Sigmoid colon (tissue), 7 donors: Measurements from ENCODE around the gene FBLIM1. TPM values are rescaled to one million over a fixed set of nuclear protein-coding genes. Genes with fewer than 3 reads are reported as not detected.

Experiments used
- DNase-seq: peaks from one replicate; pipeline ENCODE4 v3.0.0-alpha.2; 2019
- H3K27ac ChIP-seq, 4 donors: fragments of 200-600 bp; sonication (generic); one replicate each; pipeline ENCODE4 v1.5.1; 2016 to 2019; ENCODE audit warnings: mild to moderate bottlenecking in 1 of 4
- H3K27me3 ChIP-seq, 3 donors: fragments of 200-600 bp; sonication (generic); one replicate each; pipeline ENCODE4 v1.5.1; 2019; ENCODE audit warnings: mild to moderate bottlenecking in 1 of 3
- H3K36me3 ChIP-seq, 4 donors: fragments of 200-600 bp; sonication (generic); one replicate each; pipeline ENCODE4 v1.5.1; 2016 to 2019
- H3K4me1 ChIP-seq, 4 donors: fragments of 200-600 bp; sonication (generic); one replicate each; pipeline ENCODE4 v1.5.1; 2017 to 2019
- H3K4me3 ChIP-seq, 4 donors: fragments of 200-600 bp; sonication (generic); one replicate each; pipeline ENCODE4 v1.5.1; 2017 to 2019; ENCODE audit warnings: mild to moderate bottlenecking in 2 of 4, moderate library complexity in 1 of 4
- H3K9me3 ChIP-seq, 4 donors: fragments of 200-600 bp in 3 of 4; sonication (generic) in 3 of 4; one replicate each; pipeline versions ENCODE4 v1.5.1 to v1.6.1; 2013 to 2019
- CTCF ChIP-seq, 4 experiments: fragments of 450-650 bp in 3 of 4; fragments of 200-600 bp in 1 of 4; IDR thresholded peaks; one replicate each; pipeline ENCODE4 v1.5.1; 2016 to 2019; ENCODE audit warnings: antibody characterized with exemption in 4 of 4, mild to moderate bottlenecking in 3 of 4, moderate library complexity in 2 of 4
- EP300 ChIP-seq, 4 donors: sonication (generic); formaldehyde crosslinking; IDR thresholded peaks; one replicate each; pipeline ENCODE4 v1.6.1; 2017; ENCODE audit warnings: antibody characterized with exemption in 4 of 4
- POLR2A ChIP-seq, 2 donors: fragments of 450-650 bp; IDR thresholded peaks; one replicate each; pipeline ENCODE4 v1.6.1; 2016; ENCODE audit warnings: antibody characterized with exemption in 2 of 2, mild to moderate bottlenecking in 2 of 2, moderate library complexity in 2 of 2
- POLR2AphosphoS5 ChIP-seq, 4 donors: sonication (generic); formaldehyde crosslinking; IDR thresholded peaks; one replicate each; pipeline ENCODE4 v1.6.1; 2017; ENCODE audit warnings: antibody characterized with exemption in 4 of 4
- WGBS, 2 donors: extraction: QIAGEN DNeasy Blood & Tissue Kit; methylation state at CpG; one replicate each; pipeline ENCODE4 v1.1.7; 2013; 5-methylcytosine and 5-hydroxymethylcytosine counted together
- intact Hi-C: fragments of 100-400 bp; cut with DNase I; formaldehyde crosslinking; loops from one replicate; pipeline ENCODE4 v1.15.1; 2023
- polyA plus RNA-seq, 3 donors: library from polyadenylated mRNA; stranded (reverse); fragments of 200-250 nt; gene quantifications; one replicate each; pipeline ENCODE4 v1.2.3, GENCODE V29; 2013
- total RNA-seq, 4 donors: library from RNA; depleted of rRNA; stranded (reverse); fragments of >200 nt; gene quantifications; one replicate each; pipeline ENCODE4 v1.1.0, GENCODE V29; 2016
- donor health status: healthy with polysubstance abuse.
- donor health status: Bipolar disorder and iron deficiency.
- donor health status: healthy.

The FBLIM1 gene
- total and polyA plus RNA-seq, 7 donors, result 28.1 to 227 (median 53.2) TPM

GRCh38 chr1:15736038-15736891, 22.3 kb upstream of the FBLIM1 start, which contains the start of gene SLC25A34:
TSS of gene SLC25A34 (plus strand) at chr1:15736258. CDS start at chr1:15736486, 228 bp downstream.
- Histone ChIP-seq H3K27ac (peak within 1 kb of the TSS; percentile 31 to 55 (median 45)), H3K36me3 (peaks cover 12 to 39% (median 27%) of the 10 kb centered on the region in 4 donors), H3K27me3 (no peaks in the 10 kb centered on the region), H3K4me3 (no peak within 1 kb of the TSS), H3K9me3 (no peaks in the 10 kb centered on the region), H3K4me1 (peaks cover 0 to 13% (median under 1%) of the 10 kb centered on the region in 4 donors)
- 18 to 70% methylated on average over 35 of the region's 35 CpGs for WGBS, 2 donors
- TF ChIP-seq EP300 (IDR thresholded peaks at IDR 0.05), result no peak
- TF ChIP-seq POLR2A (IDR thresholded peaks at IDR 0.05), result peak in 1 of 2 donors; percentile 66
- no peak for TF ChIP-seq CTCF (IDR thresholded peaks at IDR 0.05)
- TF ChIP-seq POLR2AphosphoS5 (IDR thresholded peaks at IDR 0.05), result peak in 1 of 4 donors; percentile 57
- intact Hi-C loops, result no loop called here
- DNase-seq, result no peak

- no peak for TF ChIP-seq POLR2AphosphoS5 (IDR thresholded peaks at IDR 0.05)
- no peak for TF ChIP-seq POLR2A (IDR thresholded peaks at IDR 0.05)
- TF ChIP-seq EP300 (IDR thresholded peaks at IDR 0.05), result no peak
- no peak for TF ChIP-seq CTCF (IDR thresholded peaks at IDR 0.05)
- DNase-seq, result no peak
- H3K27ac ChIP-seq, result peak overlapping the region in 1 of 4 donors; percentile 55
Measured at GRCh38 chr1:15736892-15737261, 21.7 kb upstream of the FBLIM1 start.

GRCh38 chr1:15737324-15738319, 21.0 kb upstream of the FBLIM1 start:
- WGBS, 2 donors, result 58 to 84% methylated on average over 20 of the region's 20 CpGs
- peaks cover 0 to 13% (median 2%) of the 10 kb centered on the region in 4 donors for H3K4me1 ChIP-seq
- H3K4me3 ChIP-seq, result no peak overlapping the region
- H3K36me3 ChIP-seq, result peaks cover 4 to 26% (median 16%) of the 10 kb centered on the region in 4 donors
- peak; percentile 55 for DNase-seq
- no peaks in the 10 kb centered on the region for H3K27me3 ChIP-seq
- TF ChIP-seq POLR2A (IDR thresholded peaks at IDR 0.05), result no peak
- no peak for TF ChIP-seq CTCF (IDR thresholded peaks at IDR 0.05)
- TF ChIP-seq POLR2AphosphoS5 (IDR thresholded peaks at IDR 0.05), result no peak
- no peak for TF ChIP-seq EP300 (IDR thresholded peaks at IDR 0.05)
- no peak overlapping the region for H3K27ac ChIP-seq
- H3K9me3 ChIP-seq, result no peaks in the 10 kb centered on the region
- intact Hi-C loops, result no loop called here

More at GRCh38 chr1:15736892-15737261, 21.7 kb upstream of the FBLIM1 start:
- Histone ChIP-seq H3K4me1 (peaks cover 0 to 13% (median 2%) of the 10 kb centered on the region in 4 donors), H3K9me3 (no peaks in the 10 kb centered on the region), H3K36me3 (peaks cover 9 to 33% (median 21%) of the 10 kb centered on the region in 4 donors), H3K4me3 (no peak overlapping the region), H3K27me3 (no peaks in the 10 kb centered on the region)
- intact Hi-C loops, result no loop called here
- 20 to 46% methylated on average over 6 of the region's 6 CpGs for WGBS, 2 donors

- TF ChIP-seq POLR2AphosphoS5 (IDR thresholded peaks at IDR 0.05) (no peak), CTCF (IDR thresholded peaks at IDR 0.05) (no peak), POLR2A (IDR thresholded peaks at IDR 0.05) (no peak), EP300 (IDR thresholded peaks at IDR 0.05) (no peak)
- Histone ChIP-seq H3K27ac (no peak overlapping the region), H3K4me3 (no peak overlapping the region), H3K27me3 (no peaks in the 10 kb centered on the region), H3K36me3 (peaks cover 0 to 16% (median 11%) of the 10 kb centered on the region in 4 donors), H3K4me1 (peaks cover 0 to 13% (median 2%) of the 10 kb centered on the region in 4 donors), H3K9me3 (no peaks in the 10 kb centered on the region)
- no peak for DNase-seq
- intact Hi-C loops, result no loop called here
- WGBS, 2 donors, result 70 to 82% methylated on average over 15 of the region's 15 CpGs
Measured at GRCh38 chr1:15738416-15739113, 20.0 kb upstream of the FBLIM1 start.
